ENCODE measurements around the gene HMGXB3.

The HMGXB3 gene

DNA sequence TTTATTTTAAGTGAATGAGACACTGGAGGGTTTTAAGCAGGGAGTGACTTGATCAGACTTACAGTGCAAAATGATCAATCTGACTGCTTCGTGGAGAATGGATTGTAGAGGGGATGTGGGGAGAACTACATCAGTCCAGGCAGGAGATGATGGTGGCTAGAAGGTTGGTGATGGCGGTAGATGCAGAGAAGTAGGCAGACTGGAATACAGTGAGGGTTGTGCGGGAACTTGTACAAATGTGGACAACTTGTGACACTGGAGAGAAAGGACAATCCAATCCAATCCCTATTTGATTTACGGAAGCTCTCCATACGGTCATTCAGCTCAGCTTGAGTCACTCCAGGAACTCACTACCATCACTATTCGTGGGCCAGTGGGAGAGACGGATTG is 678 bp upstream of the HMGXB3 start:
- peak overlapping the region; percentile 100 for H3K4me3 ChIP-seq (ENCODE audit: low read depth, low read length)
- no peak for DNase-seq (ENCODE audit: low read depth)
- TF ChIP-seq, protein P1, sequence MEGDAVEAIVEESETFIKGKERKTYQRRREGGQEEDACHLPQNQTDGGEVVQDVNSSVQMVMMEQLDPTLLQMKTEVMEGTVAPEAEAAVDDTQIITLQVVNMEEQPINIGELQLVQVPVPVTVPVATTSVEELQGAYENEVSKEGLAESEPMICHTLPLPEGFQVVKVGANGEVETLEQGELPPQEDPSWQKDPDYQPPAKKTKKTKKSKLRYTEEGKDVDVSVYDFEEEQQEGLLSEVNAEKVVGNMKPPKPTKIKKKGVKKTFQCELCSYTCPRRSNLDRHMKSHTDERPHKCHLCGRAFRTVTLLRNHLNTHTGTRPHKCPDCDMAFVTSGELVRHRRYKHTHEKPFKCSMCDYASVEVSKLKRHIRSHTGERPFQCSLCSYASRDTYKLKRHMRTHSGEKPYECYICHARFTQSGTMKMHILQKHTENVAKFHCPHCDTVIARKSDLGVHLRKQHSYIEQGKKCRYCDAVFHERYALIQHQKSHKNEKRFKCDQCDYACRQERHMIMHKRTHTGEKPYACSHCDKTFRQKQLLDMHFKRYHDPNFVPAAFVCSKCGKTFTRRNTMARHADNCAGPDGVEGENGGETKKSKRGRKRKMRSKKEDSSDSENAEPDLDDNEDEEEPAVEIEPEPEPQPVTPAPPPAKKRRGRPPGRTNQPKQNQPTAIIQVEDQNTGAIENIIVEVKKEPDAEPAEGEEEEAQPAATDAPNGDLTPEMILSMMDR (IDR thresholded peaks at IDR 0.05; ENCODE audit: low read depth, low read length): no peak
- TF ChIP-seq MYC (IDR thresholded peaks at IDR 0.05; ENCODE audit: low read depth, low read length): no peak
- TF ChIP-seq POLR2A (IDR thresholded peaks at IDR 0.05; ENCODE audit: extremely low read depth, insufficient read length): no peak
- TF ChIP-seq, protein P2, sequence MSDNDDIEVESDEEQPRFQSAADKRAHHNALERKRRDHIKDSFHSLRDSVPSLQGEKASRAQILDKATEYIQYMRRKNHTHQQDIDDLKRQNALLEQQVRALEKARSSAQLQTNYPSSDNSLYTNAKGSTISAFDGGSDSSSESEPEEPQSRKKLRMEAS (IDR thresholded peaks at IDR 0.05; ENCODE audit: low read depth, low read length): no peak

DNA sequence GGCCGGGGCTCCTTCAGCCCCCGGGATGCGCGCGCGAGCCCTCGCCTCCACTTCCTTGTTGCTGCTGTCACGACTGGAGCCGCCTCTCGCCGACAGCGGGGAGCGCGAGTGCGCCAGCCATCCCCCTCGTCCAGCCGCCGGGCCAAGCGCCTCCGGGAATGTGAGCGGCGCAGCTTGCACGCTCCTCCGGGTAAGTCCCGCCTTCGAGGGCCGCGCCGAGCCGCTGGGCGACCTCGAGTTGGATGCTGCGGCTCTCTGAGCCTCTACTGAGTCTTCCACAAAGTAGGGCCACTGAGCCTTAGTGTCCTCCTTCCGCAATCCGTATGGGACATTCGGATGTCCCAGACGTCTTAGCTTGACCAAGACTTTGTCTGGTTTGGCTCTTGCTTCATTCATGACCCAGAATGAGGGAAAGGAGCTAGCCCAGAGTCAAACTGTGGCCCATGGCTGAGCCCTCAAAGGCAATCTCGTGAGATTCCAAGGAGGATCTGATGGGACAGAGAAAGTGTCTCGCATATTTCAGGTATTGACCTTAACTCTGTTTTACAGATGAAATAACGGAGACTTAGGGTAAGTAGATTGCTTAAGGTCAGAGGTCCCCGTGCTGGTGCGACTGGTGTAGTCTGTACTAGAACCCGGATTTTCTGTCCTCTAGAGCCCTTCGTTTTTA is 586 bp downstream of the HMGXB3 start:
- TF ChIP-seq, protein P1 (IDR thresholded peaks at IDR 0.05; ENCODE audit: low read depth, low read length): no peak
- TF ChIP-seq MYC (IDR thresholded peaks at IDR 0.05; ENCODE audit: low read depth, low read length) (no peak), POLR2A (IDR thresholded peaks at IDR 0.05; ENCODE audit: extremely low read depth, insufficient read length) (no peak)
- peak overlapping the region; percentile 100 for H3K4me3 ChIP-seq (ENCODE audit: low read depth, low read length)
- peak; percentile 62 for DNase-seq (ENCODE audit: low read depth)

DNA sequence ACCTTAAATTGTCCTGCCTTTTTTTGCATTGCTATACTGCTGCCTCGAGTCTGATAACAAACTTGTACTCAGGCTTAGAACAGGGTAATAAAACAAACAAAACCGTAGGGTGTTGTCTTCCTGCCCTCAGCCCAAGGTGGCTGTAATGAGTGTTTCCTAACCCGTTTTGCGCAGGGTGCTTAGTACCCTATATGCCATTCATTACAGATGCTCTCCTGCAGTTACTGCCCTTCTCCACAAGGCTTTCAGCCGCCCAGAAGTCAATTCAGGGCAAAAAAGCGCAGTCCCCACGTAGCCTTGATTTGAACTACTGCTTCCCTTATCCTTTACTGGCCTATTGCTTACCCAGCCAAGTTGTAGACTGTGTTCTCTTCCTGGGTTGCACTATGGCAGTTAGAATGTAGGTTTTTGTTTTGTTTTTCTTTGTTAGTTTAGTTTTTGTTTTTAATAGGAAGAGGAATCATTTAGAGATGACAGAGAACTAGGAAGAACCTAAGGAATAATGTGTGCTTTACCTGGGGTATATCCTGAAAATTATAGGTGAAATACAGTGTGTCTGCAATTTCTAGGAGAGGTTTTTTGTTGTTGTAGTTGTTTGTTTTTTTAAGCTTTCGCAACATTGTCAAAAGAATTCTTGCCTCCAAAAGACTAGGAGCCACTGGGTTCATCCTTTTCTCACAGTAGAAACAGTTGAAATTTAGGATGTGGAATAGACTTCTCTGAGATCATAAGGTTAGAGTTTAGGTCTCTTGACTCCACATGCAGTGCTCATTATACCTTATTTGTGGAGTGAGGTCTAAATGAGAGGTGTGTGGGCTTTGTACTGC is 1.3 kb downstream of the HMGXB3 start:
- peak; percentile 90 for DNase-seq (ENCODE audit: low read depth)
- H3K4me3 ChIP-seq (ENCODE audit: low read depth, low read length): peak overlapping the region; percentile 100
- 0 out of 2 replicates have a peak, but pooled peaks have one; percentile 35 for TF ChIP-seq MYC (IDR thresholded peaks at IDR 0.05; ENCODE audit: low read depth, low read length)
- TF ChIP-seq, protein P1 (IDR thresholded peaks at IDR 0.05; ENCODE audit: low read depth, low read length): peak; percentile 63
- TF ChIP-seq, protein P2 (IDR thresholded peaks at IDR 0.05; ENCODE audit: low read depth, low read length): peak; percentile 43
- no peak for TF ChIP-seq POLR2A (IDR thresholded peaks at IDR 0.05; ENCODE audit: extremely low read depth, insufficient read length)

DNA sequence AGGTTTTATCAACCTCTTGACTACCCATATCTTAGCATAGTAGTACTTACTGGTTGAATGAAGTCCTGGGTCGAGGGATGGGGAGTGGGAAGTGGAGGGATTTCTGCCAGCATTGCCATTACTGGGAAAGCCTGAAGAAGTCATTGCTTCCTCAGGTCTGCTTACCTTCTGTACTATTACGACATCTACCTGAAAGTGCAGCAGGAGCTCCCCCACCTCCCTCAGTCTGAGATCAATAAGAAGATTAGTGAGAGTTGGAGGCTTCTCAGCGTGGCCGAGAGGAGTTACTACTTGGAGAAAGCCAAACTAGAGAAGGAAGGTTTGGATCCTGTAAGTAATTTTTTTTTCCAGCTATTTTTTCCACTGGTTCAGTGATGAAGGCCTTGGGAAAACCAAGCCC is 5.8 kb downstream of the HMGXB3 start:
- TF ChIP-seq, protein P1 (IDR thresholded peaks at IDR 0.05; ENCODE audit: low read depth, low read length): no peak
- TF ChIP-seq POLR2A (IDR thresholded peaks at IDR 0.05; ENCODE audit: extremely low read depth, insufficient read length): no peak
- TF ChIP-seq, protein P2 (IDR thresholded peaks at IDR 0.05; ENCODE audit: low read depth, low read length): no peak
- TF ChIP-seq MYC (IDR thresholded peaks at IDR 0.05; ENCODE audit: low read depth, low read length): no peak
- DNase-seq (ENCODE audit: low read depth): no peak
- H3K4me3 ChIP-seq (ENCODE audit: low read depth, low read length): no peak overlapping the region

DNA sequence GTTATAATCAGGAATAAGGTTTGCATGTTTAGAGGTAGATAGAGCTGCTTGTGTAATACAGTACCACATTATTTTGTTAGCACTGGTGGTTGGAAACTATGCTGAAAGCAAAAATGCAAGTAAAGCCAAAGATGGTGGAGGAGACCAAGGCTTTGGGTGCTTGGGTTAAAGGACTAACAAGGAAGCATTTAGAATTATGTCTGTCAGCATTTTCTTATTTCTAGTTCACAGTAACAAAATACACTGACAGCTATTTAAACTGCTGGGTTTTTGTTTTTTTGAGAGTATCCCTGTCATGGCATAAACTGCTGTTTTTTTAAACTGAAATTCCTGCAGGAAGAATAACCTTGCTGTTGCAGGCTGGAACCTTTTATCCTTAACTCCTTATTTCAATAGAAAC is 6.5 kb downstream of the HMGXB3 start:
- no peak for DNase-seq (ENCODE audit: low read depth)
- TF ChIP-seq, protein P2 (IDR thresholded peaks at IDR 0.05; ENCODE audit: low read depth, low read length): no peak
- TF ChIP-seq MYC (IDR thresholded peaks at IDR 0.05; ENCODE audit: low read depth, low read length) (no peak), POLR2A (IDR thresholded peaks at IDR 0.05; ENCODE audit: extremely low read depth, insufficient read length) (no peak)
- TF ChIP-seq, protein P1 (IDR thresholded peaks at IDR 0.05; ENCODE audit: low read depth, low read length): no peak
- H3K4me3 ChIP-seq (ENCODE audit: low read depth, low read length): no peak overlapping the region
